Gastrocnemius medialis (tissue), 4 donors: ENCODE data around the gene ZBTB44. TPM values are rescaled to one million over a fixed set of nuclear protein-coding genes. Genes with fewer than 3 reads are reported as not detected.

Experiments
- ATAC-seq, 2 donors: fragments of 150-250 bp; one replicate each; pipeline ENCODE4 v1.9.1; 2016
- DNase-seq, 2 donors: peaks; one replicate each; pipeline ENCODE4 v3.0.0-alpha.2; 2019
- H3K27ac ChIP-seq, 4 donors: fragments of 200-600 bp; sonication (generic); 1 replicate in 1 of 4; 2 replicates in 3 of 4; pipeline ENCODE4 v1.5.1; 2016 to 2018; ENCODE audit warnings: mild to moderate bottlenecking in 2 of 4, moderate library complexity in 1 of 4
- H3K27me3 ChIP-seq, 3 donors: fragments of 200-600 bp; sonication (generic) in 2 of 3; 1 replicate in 1 of 3; 2 replicates in 2 of 3; pipeline versions ENCODE4 v1.5.1 to v1.6.0; 2016 to 2019; ENCODE audit warnings: mild to moderate bottlenecking in 1 of 3, moderate library complexity in 1 of 3
- H3K36me3 ChIP-seq, 2 donors: fragments of 200-600 bp; sonication (generic) in 1 of 2; one replicate each; pipeline ENCODE4 v1.5.1; 2017 to 2018
- H3K4me1 ChIP-seq, 2 donors: fragments of 200-600 bp; sonication (generic) in 1 of 2; one replicate each; pipeline ENCODE4 v1.5.1; 2016 to 2017; ENCODE audit warnings: mild to moderate bottlenecking in 2 of 2
- H3K4me3 ChIP-seq, 4 donors: fragments of 200-600 bp; sonication (generic) in 3 of 4; 1 replicate in 1 of 4; 2 replicates in 3 of 4; pipeline ENCODE4 v1.5.1; 2016 to 2019; ENCODE audit warnings: mild to moderate bottlenecking in 2 of 4
- H3K9me3 ChIP-seq, 3 donors: fragments of 200-600 bp; sonication (generic) in 2 of 3; 1 replicate in 1 of 3; 2 replicates in 2 of 3; pipeline ENCODE4 v1.5.1; 2016 to 2019
- CTCF ChIP-seq, 5 experiments: fragments of 450-650 bp in 3 of 5; fragments of 200-600 bp in 2 of 5; sonication (generic) in 2 of 5; IDR thresholded peaks in 4 of 5; conservative IDR thresholded peaks in 1 of 5; 1 replicate in 4 of 5; 2 replicates in 1 of 5; pipeline ENCODE4 v1.5.1; 2016 to 2019; ENCODE audit warnings: antibody characterized with exemption in 5 of 5, mild to moderate bottlenecking in 3 of 5, moderate library complexity in 3 of 5
- POLR2A ChIP-seq, 2 donors: fragments of 450-650 bp; IDR thresholded peaks; one replicate each; pipeline ENCODE4 v1.6.1; 2017; ENCODE audit warnings: antibody characterized with exemption in 2 of 2, mild to moderate bottlenecking in 2 of 2, moderate library complexity in 2 of 2
- in situ Hi-C, 4 donors: fragments of 200-750 bp; cut with MboI; loops; one replicate each; pipeline versions ENCODE4 v1.15.0 to v1.8.0; 2017; ENCODE audit warnings: low sequenced_read_pairs in 4 of 4
- intact Hi-C: fragments of 100-400 bp; cut with DNase I; formaldehyde crosslinking; loops from one replicate; pipeline ENCODE4 v1.15.1; 2023; ENCODE audit warnings: low total_unique reads
- total RNA-seq, 4 donors: library from RNA; depleted of rRNA; stranded (reverse); fragments of >200 nt; gene quantifications; one replicate each; pipeline versions ENCODE4 v1.1.0 to v1.2.3, GENCODE V29; 2016

ZBTB44 gene
- total RNA-seq, 4 donors from 2014 or later = 57.4 to 108 (median 68.8) TPM

GRCh38 chr11:130330101-130330684, 15.5 kb upstream of the ZBTB44 start:
- intact Hi-C loops = no loop called here
- Histone ChIP-seq H3K4me3 (no peak overlapping the region), H3K27ac (no peak overlapping the region), H3K36me3 (no peaks in the 10 kb centered on the region), H3K9me3 (no peaks in the 10 kb centered on the region), H3K4me1 (peaks cover 0 to 3% of the 10 kb centered on the region in 2 donors), H3K27me3 (no peaks in the 10 kb centered on the region)
- no peak for DNase-seq
- TF ChIP-seq POLR2A (IDR thresholded peaks at IDR 0.05) (no peak), CTCF (IDR thresholded peaks at IDR 0.05 in 4 of 5, conservative IDR thresholded peaks at IDR 0.05 in 1 of 5) (no peak)
- in situ Hi-C loops = no loop called here
- ATAC-seq = no peak

GRCh38 chr11:130328420-130328819, 13.7 kb upstream of the ZBTB44 start:
- H3K4me3 ChIP-seq = no peak overlapping the region
- TF ChIP-seq POLR2A (IDR thresholded peaks at IDR 0.05) (no peak), CTCF (IDR thresholded peaks at IDR 0.05 in 4 of 5, conservative IDR thresholded peaks at IDR 0.05 in 1 of 5) (no peak)
- no peaks in the 10 kb centered on the region for H3K27me3 ChIP-seq
- ATAC-seq (no peak), DNase-seq (no peak)
- peaks cover 0 to 3% of the 10 kb centered on the region in 2 donors for H3K4me1 ChIP-seq
- in situ Hi-C loops = no loop called here
- H3K9me3 ChIP-seq = no peaks in the 10 kb centered on the region
- intact Hi-C loops = no loop called here
- no peak overlapping the region for H3K27ac ChIP-seq
- H3K36me3 ChIP-seq = no peaks in the 10 kb centered on the region

- Histone ChIP-seq H3K27me3 (no peaks in the 10 kb centered on the region), H3K9me3 (no peaks in the 10 kb centered on the region), H3K36me3 (no peaks in the 10 kb centered on the region), H3K27ac (no peak overlapping the region), H3K4me3 (no peak overlapping the region), H3K4me1 (peaks cover 0 to 3% of the 10 kb centered on the region in 2 donors)
- TF ChIP-seq CTCF (IDR thresholded peaks at IDR 0.05 in 4 of 5, conservative IDR thresholded peaks at IDR 0.05 in 1 of 5) (no peak), POLR2A (IDR thresholded peaks at IDR 0.05) (no peak)
- intact Hi-C loops (no loop called here), in situ Hi-C loops (no loop called here)
- no peak for ATAC-seq
- DNase-seq = no peak
These were observed 13.0 kb upstream of the ZBTB44 start for GRCh38 chr11:130327716-130328115.

- Histone ChIP-seq H3K36me3 (no peaks in the 10 kb centered on the region), H3K4me1 (peaks cover 0 to 3% of the 10 kb centered on the region in 2 donors), H3K4me3 (no peak overlapping the region), H3K27ac (no peak overlapping the region), H3K9me3 (peaks cover 0 to 2% (median 0%) of the 10 kb centered on the region in 3 donors), H3K27me3 (no peaks in the 10 kb centered on the region)
- in situ Hi-C loops = no loop called here
- DNase-seq (no peak), ATAC-seq (no peak)
- TF ChIP-seq CTCF (IDR thresholded peaks at IDR 0.05 in 4 of 5, conservative IDR thresholded peaks at IDR 0.05 in 1 of 5) (no peak), POLR2A (IDR thresholded peaks at IDR 0.05) (no peak)
- intact Hi-C loops = no loop called here
These were observed 11.0 kb upstream of the ZBTB44 start for GRCh38 chr11:130325691-130326090.
